ENCODE measurements around the gene SMYD3.

The SMYD3 gene

GRCh38 chr1:246275036-246275435, 232.0 kb downstream of the SMYD3 start:
- DNase-seq (ENCODE audit: low read depth) = no peak

- DNase-seq (ENCODE audit: low read depth) = no peak
Observed at GRCh38 chr1:246274186-246274585, 232.9 kb downstream of the SMYD3 start.

GRCh38 chr1:246271516-246271915, 235.6 kb downstream of the SMYD3 start:
- peak; percentile 23 for DNase-seq (ENCODE audit: low read depth)

GRCh38 chr1:246270236-246270635, 236.8 kb downstream of the SMYD3 start:
- DNase-seq (ENCODE audit: low read depth) = no peak

GRCh38 chr1:246269466-246269865, 237.6 kb downstream of the SMYD3 start:
- DNase-seq (ENCODE audit: low read depth) = no peak

- no peak for DNase-seq (ENCODE audit: low read depth)
Observed at GRCh38 chr1:246267896-246268295, 239.2 kb downstream of the SMYD3 start.

GRCh38 chr1:246267426-246267825, 239.7 kb downstream of the SMYD3 start:
- no peak for DNase-seq (ENCODE audit: low read depth)

GRCh38 chr1:246265481-246265880, 241.6 kb downstream of the SMYD3 start:
- DNase-seq (ENCODE audit: low read depth) = no peak

GRCh38 chr1:246262281-246262680, 244.8 kb downstream of the SMYD3 start:
- DNase-seq (ENCODE audit: low read depth) = no peak

GRCh38 chr1:246261639-246262038, 245.4 kb downstream of the SMYD3 start:
- no peak for DNase-seq (ENCODE audit: low read depth)

GRCh38 chr1:246258250-246258649, 248.8 kb downstream of the SMYD3 start:
- no peak for DNase-seq (ENCODE audit: low read depth)

GRCh38 chr1:246255773-246256172, 251.3 kb downstream of the SMYD3 start:
- no peak for DNase-seq (ENCODE audit: low read depth)

- DNase-seq (ENCODE audit: low read depth) = no peak
Observed at GRCh38 chr1:246254854-246255253, 252.2 kb downstream of the SMYD3 start.

GRCh38 chr1:246246430-246246829, 260.6 kb downstream of the SMYD3 start:
- DNase-seq (ENCODE audit: low read depth) = no peak

- DNase-seq (ENCODE audit: low read depth) = peak; percentile 9
Observed at GRCh38 chr1:246245541-246245940, 261.5 kb downstream of the SMYD3 start.

- DNase-seq (ENCODE audit: low read depth) = no peak
Observed at GRCh38 chr1:246232126-246232525, 275.0 kb downstream of the SMYD3 start.

GRCh38 chr1:246226041-246226440, 281.0 kb downstream of the SMYD3 start:
- no peak for DNase-seq (ENCODE audit: low read depth)

- DNase-seq (ENCODE audit: low read depth) = no peak
Observed at GRCh38 chr1:246221485-246222255, 285.4 kb downstream of the SMYD3 start.

- DNase-seq (ENCODE audit: low read depth) = no peak
Observed at GRCh38 chr1:246220495-246221065, 286.5 kb downstream of the SMYD3 start.

- DNase-seq (ENCODE audit: low read depth) = peak; percentile 51
Observed at GRCh38 chr1:246219508-246220030, 287.5 kb downstream of the SMYD3 start.

GRCh38 chr1:246218686-246219085, 288.4 kb downstream of the SMYD3 start:
- DNase-seq (ENCODE audit: low read depth) = no peak

GRCh38 chr1:246216906-246217305, 290.2 kb downstream of the SMYD3 start:
- no peak for DNase-seq (ENCODE audit: low read depth)

GRCh38 chr1:246215510-246215903, 291.6 kb downstream of the SMYD3 start:
- DNase-seq (ENCODE audit: low read depth) = no peak

All from EH (cell line).